ENCODE measurements around the gene MAD1L1. TPM values are rescaled to one million over a fixed set of nuclear protein-coding genes. Genes with fewer than 3 reads are reported as not detected.
A peak's percentile ranks its signal among the peaks of the same experiment; 100 is the strongest.

MAD1L1 gene
- total and polyA plus RNA-seq, 4 donors: 43.0 to 54.9 (median 49.9) TPM

- no peak for TF ChIP-seq CTCF (IDR thresholded peaks at IDR 0.05; ENCODE audit: control extremely low read depth, extremely low read depth)
- Histone ChIP-seq H3K27ac (ENCODE audit: low read depth in 1 of 2, low read length in 1 of 2) (peak overlapping the region in 1 of 2 donors; percentile 88), H3K4me3 (no peak overlapping the region), H3K36me3 (ENCODE audit: control insufficient read depth in 4 of 4, insufficient read depth in 4 of 4, low read length in 4 of 4) (peaks cover 6 to 29% (median 19%) of the 10 kb centered on the region in 4 donors), H3K9me3 (ENCODE audit: control insufficient read depth in 4 of 4, insufficient read depth in 3 of 4, low read length in 3 of 4) (no peaks in the 10 kb centered on the region), H3K27me3 (ENCODE audit: control insufficient read depth in 3 of 3, insufficient read depth in 3 of 3, low read length in 2 of 3) (no peaks in the 10 kb centered on the region), H3K4me1 (ENCODE audit: control insufficient read depth in 5 of 5, insufficient read depth in 5 of 5, low read length in 5 of 5) (peaks cover 0 to 12% (median 2%) of the 10 kb centered on the region in 5 donors), H3K9ac (ENCODE audit: insufficient read depth in 1 of 2, low read length in 2 of 2) (no peak overlapping the region)
- peak; percentile 51 for ATAC-seq (ENCODE audit: insufficient read depth, low FRiP score)
- peak in 2 of 3 donors; percentile 33 to 39 for DNase-seq
- 59 to 61% methylated on average over 12 of the region's 12 CpGs for WGBS, 2 donors
Measured at GRCh38 chr7:2237109-2237602, 4.4 kb upstream of the MAD1L1 start.

- Histone ChIP-seq H3K9ac (ENCODE audit: insufficient read depth in 1 of 2, low read length in 2 of 2) (no peak overlapping the region), H3K27ac (ENCODE audit: low read depth in 1 of 2, low read length in 1 of 2) (no peak overlapping the region), H3K36me3 (ENCODE audit: control insufficient read depth in 4 of 4, insufficient read depth in 4 of 4, low read length in 4 of 4) (peaks cover 6 to 36% (median 22%) of the 10 kb centered on the region in 4 donors), H3K4me3 (no peak overlapping the region), H3K27me3 (ENCODE audit: control insufficient read depth in 3 of 3, insufficient read depth in 3 of 3, low read length in 2 of 3) (no peaks in the 10 kb centered on the region), H3K9me3 (ENCODE audit: control insufficient read depth in 4 of 4, insufficient read depth in 3 of 4, low read length in 3 of 4) (no peaks in the 10 kb centered on the region), H3K4me1 (ENCODE audit: control insufficient read depth in 5 of 5, insufficient read depth in 5 of 5, low read length in 5 of 5) (peaks cover 0 to 13% (median 5%) of the 10 kb centered on the region in 5 donors)
- DNase-seq: no peak
- 59 to 82% methylated on average over 3 of the region's 3 CpGs for WGBS, 2 donors
- no peak for ATAC-seq (ENCODE audit: insufficient read depth, low FRiP score)
- no peak for TF ChIP-seq CTCF (IDR thresholded peaks at IDR 0.05; ENCODE audit: control extremely low read depth, extremely low read depth)
Measured at GRCh38 chr7:2233926-2234325, 1.2 kb upstream of the MAD1L1 start.

- peak overlapping the region in 1 of 2 donors; percentile 77 for H3K9ac ChIP-seq (ENCODE audit: insufficient read depth in 1 of 2, low read length in 2 of 2)
- H3K9me3 ChIP-seq (ENCODE audit: control insufficient read depth in 4 of 4, insufficient read depth in 3 of 4, low read length in 3 of 4): no peaks in the 10 kb centered on the region
- no peaks in the 10 kb centered on the region for H3K27me3 ChIP-seq (ENCODE audit: control insufficient read depth in 3 of 3, insufficient read depth in 3 of 3, low read length in 2 of 3)
- ATAC-seq (ENCODE audit: insufficient read depth, low FRiP score): peak; percentile 31
- H3K27ac ChIP-seq (ENCODE audit: low read depth in 1 of 2, low read length in 1 of 2): peak overlapping the region; percentile 18 to 79
- peak in 2 of 3 donors; percentile 13 to 14 for DNase-seq
- peaks cover 0 to 29% (median 22%) of the 10 kb centered on the region in 4 donors for H3K36me3 ChIP-seq (ENCODE audit: control insufficient read depth in 4 of 4, insufficient read depth in 4 of 4, low read length in 4 of 4)
- peak overlapping the region; percentile 92 for H3K4me3 ChIP-seq
- TF ChIP-seq CTCF (IDR thresholded peaks at IDR 0.05; ENCODE audit: control extremely low read depth, extremely low read depth): no peak
- H3K4me1 ChIP-seq (ENCODE audit: control insufficient read depth in 5 of 5, insufficient read depth in 5 of 5, low read length in 5 of 5): peaks cover 0 to 13% (median 5%) of the 10 kb centered on the region in 5 donors
- WGBS, 2 donors: 2 to 3% methylated on average over 29 to 46 of the region's 46 CpGs
Measured at GRCh38 chr7:2231992-2232765, 566 bp downstream of the MAD1L1 start.
